ENCODE data around the gene VSTM4. TPM values are rescaled to one million over a fixed set of nuclear protein-coding genes. Genes with fewer than 3 reads are reported as not detected.

VSTM4 gene
- total RNA-seq, 1 donor from 2014 or later, result 25.2 TPM

DNA sequence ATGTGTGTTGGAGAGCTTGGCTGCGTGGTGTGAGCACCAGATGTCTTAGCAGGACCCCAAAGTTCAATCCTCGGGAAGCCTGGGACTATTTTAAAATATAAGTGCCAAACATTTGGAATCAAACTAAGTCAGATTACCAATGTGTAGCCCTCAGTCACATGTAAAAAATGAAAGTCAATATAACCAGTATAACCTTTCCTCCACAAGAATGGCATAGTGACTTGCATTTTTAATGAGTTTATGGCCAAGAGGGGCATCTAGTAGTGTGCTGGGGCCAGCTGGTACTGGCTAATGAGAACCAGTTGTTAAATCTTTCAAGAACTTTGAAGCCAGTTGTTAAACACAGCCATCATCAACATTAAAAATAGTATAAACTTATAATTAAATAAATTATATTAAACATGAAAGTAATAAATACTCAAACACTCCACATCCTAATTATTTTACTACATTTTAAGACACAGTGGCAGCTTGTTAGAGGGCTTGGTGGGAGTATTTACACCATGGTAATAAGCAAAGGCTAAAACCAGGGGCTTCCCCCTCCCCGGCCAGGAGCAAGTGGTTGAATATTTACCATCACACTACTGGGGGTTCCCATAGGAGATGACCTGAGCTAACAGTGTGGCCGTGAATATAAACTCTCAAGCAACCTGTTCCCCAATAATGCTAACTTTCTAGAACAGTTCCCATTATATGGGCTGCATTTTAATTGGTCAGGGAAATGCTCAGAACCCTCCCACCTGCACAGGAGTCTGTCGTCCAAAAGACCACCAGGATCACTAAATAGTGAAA, 26.4 kb upstream of the VSTM4 start:
- DNase-seq (ENCODE audit: low read depth), result no peak

DNA sequence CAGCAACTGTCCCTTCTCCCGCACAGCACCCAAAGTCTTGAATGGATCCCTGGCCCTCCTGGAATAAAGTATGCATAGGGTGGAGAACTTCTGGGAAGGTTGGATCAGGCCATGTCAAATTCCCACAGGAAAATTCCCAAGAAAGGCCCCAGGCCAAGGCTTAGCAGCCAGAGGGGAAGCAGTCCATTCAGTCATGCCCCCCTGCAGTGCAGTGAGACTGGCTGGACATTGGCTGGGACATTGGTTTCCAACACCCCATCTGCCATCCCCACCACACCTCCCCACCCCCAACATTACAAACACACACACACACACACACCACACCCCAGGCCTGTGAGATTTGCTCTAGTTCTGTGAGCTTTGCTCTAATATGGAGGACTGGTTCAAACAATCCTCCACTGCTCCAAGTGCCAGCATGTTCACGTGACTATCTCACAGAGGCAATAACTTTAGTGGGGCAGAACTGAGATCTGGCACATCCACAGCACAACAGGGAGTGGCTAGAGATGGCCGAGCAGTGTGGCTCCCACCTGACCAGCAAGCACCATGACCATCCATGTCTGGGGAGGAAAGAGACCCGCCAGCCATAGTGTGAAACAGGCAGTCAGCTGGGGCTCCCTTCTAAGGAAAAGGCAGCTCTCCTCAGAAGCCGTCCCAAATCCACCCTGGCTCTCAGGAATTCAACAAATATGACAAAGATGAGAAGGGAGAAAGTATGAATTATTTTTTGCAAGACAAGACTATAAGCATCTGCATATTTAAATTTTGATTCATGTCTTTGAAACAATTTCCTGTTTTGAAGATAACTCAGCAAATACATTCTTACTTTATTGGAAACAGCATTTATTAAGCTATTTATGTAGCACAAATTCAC, 25.2 kb upstream of the VSTM4 start:
- no peak for DNase-seq (ENCODE audit: low read depth)

DNA sequence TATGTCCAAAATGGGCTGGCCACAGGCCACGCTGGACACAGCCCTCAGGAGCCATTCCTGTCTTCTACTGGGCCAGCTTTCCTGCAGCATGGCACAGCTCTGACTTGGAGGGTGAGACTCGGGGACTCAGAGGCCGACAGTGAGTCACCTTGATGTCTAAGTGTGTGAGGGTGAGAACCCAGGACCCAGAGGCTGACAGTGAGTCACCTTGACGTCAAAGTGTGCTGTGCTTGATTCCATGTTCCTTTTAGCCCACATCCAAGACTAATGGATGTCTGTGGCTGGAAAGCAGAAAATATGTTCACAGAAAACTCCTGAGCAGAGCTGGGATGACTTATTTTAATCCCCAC, 24.5 kb upstream of the VSTM4 start:
- DNase-seq (ENCODE audit: low read depth), result peak; percentile 74

DNA sequence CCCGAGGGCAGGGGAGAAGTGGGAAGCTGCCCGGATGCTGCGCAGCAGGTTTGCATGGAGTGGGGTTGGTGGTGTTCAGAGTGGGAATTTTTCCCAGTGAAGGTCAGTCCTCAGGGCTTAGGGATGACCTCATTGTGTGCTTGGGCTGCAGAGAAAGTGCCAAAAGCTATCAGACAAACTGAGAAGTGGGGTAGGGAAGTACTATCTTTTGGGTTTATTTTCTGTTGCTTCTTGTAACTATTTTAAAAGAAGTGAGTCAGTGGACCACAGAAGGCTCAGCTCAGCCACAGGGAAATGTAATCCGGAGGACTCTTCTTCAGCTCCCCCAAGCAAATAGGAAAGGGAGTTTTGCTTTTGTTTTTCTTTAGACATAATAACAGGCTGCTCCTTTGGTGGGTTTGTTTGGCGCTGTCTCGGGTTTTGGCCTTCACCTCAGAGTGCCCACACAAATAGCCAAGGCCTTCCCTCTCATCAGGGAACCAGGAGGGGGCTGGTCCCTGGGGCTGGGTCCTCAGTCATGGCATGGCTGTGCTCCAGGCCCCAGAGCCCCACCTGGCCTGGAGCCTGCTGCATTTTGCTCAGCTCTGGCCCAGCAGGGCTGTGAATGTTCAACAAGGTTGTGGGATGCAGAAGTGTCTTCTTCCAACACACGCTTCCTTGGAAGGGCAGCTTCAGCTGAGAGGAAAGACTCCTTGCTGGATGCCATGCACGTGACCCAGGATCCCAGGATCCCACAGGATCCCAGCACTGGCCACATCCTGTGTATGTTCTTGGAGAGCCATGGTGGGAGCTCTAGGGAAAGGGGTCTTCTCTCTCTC, 23.9 kb upstream of the VSTM4 start:
- DNase-seq (ENCODE audit: low read depth), result peak; percentile 88

DNA sequence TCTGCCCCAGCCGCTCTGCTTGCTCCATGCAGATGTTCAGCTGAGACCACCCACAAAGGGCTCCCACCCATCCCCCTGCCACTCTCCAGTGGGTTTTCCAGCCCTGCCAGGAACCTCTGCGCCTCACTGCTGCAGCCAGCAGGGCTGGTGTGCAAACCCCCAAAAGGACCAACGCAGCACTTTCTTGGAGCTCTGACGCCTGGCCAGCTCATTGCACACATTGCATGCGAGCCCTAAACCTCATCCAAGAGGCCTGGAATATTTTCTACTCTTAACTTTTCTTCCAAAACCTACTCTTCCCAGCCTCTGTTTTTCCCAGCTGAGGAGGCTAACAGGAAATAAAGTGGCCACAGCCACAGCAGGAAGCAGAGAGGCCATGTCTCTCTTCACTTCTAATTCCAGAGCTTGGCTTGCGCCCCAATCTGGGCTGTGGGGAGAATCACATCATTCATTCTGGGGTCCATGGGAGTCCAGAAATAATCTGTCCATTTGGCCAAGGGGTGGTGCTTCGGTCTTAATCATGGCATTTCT, 23.1 kb upstream of the VSTM4 start:
- DNase-seq (ENCODE audit: low read depth), result peak; percentile 87

DNA sequence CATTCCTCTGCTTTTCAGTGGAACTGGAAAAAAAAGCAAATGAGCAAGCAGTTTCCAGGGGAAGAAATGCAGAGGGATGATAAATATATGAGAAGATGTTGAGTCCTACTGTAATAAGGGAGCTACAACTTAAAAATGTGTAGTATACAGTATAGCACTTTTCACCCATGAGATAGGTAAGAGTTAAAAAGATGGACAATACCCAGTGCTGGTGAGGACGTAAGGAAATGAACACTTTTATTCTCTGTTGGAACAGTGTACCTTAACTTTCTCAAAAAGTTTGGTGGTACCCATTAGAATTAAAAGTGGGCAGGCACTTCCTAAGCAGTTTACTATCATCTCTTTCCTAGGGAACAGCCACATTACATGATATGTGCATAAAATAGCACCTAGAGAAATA, 21.2 kb upstream of the VSTM4 start:
- no peak for DNase-seq (ENCODE audit: low read depth)

DNA sequence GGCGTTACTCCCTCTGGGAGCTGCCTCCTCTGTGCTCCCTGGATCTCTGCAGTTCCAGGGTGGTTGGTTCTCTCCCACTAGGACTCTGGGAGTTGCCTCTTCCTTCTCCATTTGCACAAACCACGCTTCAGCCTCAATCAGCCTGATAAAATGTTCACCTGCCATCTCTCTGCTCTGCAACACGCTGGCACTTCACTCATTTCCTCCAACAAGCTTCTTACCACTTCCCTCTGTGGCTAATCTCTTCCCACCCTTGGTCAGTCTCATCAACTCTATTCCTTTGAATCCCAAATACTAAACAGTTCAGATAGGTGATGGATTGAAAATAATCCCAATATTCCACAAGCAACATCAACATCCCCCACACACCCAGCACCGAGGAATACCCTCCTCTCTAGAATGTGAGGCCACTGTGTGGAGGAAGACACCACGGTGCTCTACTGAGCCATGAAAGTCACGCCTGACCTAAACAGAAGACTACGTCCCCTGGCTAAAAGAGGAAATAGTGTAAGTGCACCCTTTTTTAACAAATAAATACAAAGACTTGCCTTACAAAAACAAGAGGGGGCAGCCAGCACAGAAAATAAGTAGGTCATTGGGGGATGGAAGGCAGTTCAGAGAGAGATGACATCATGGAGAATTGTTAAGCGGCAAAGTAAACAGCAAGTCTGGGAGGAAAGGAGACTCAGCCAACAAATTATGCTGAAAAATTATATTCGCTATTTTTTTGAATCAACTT, 20.4 kb upstream of the VSTM4 start:
- DNase-seq (ENCODE audit: low read depth), result peak; percentile 58

DNA sequence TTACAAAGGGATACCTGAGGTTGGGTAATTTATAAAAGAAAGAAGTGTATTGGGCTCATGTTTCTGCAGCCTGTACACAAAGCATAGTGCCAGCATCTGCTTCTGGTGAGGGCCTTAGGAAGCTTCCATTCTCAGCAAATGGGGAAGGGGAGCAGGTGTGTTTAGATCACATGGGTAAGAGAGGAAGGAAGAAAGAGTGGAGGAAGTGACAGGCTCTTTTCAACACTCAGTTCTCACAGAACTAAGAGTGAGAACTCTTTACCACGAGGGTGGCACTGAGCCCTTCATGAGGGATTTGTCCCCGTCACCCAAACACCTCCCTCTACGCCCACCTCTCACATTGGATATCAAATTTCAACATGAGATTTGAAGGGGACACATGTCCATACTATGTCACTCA, 19.0 kb upstream of the VSTM4 start:
- no peak for DNase-seq (ENCODE audit: low read depth)

DNA sequence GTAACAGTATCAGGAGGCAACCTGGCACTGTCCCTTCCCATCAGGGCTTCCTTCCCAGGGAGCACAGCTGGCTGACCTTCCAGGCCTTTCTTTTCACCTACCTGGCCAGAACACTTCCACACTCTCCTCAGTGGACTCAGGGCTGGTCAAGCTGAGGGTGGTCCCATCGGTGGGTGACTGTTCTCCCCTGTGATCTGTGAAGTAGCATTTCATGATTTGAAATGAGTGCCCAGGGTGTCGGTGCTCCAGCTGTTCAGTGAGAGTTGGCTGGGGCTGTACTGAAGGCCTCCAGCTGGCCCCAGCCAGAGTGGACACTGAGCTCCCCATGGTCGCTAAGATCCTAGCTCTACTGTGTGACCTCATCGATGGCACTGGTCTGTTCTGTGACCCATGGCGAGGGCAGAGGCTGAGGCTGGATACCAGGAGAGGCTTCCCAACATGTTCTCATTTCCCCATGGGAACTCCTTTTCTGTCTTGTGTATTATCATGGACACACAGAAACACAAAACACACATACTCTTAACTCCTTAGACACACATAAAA, 18.5 kb upstream of the VSTM4 start, which contains the start of gene FAM170B:
Gene FAM170B, minus strand, starts transcription at position 316 of the 543 bp plus-strand sequence. Its CDS starts 103 bp downstream, at position 213.
- DNase-seq (ENCODE audit: low read depth), result no peak

DNA sequence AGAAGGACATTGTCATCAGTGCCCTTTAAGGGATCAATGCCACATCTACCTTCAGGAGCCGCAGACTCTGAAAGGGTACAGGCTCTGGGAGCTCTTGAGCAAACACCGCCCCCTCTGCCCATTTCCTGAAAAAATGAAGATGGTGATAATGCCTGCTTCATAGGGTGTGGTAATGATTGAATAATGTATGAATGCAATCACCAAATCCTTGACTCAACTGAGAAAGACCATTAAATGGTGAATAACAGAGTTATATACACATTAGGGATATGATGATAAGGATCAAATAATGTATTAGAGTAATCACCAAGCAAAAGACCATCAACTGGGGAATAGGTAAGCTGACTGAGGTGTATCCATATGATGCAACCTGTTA, 17.0 kb upstream of the VSTM4 start:
- DNase-seq (ENCODE audit: low read depth), result no peak

DNA sequence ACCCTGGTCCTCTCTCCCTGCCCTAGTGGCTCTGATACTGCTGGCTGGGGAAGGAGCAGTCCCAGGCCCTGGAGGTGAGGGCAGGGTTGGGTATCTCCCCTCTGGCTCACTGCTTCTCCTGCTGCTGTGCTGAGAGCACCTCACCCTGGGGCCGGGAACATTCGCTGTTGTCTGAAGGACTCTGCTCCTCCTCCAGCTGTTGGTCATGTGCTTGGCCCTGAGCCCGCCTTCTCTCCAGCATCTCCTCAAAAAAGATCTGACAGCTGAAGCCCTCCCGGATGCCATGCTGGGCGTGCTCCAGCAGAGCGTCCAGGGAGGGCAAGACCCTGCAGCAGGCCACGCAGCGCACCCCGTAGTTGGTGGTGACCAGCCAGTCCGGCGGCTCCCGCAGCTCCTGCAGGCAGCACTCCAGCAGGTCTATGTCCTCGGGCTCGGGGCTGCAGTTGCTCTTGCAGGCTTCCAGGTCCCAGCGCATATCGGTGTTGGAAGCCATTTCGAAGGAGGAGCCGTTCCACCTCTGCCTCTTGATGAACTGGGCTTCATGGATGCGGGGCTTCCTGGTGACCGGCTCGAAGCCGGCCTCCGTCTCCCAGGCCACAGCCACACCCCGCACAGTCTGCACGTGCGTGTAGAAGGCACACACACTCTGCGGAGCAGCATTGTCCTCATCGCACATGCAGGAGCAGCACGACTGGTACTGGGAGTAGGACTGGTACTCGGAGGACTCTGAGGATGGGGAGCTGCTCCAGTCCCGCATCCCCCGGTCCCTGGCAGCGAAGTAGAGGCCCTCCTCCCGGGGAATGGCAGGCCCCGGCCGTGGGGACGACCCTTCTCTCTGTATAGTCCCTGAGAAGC, 16.4 kb upstream of the VSTM4 start:
- peak; percentile 87 for DNase-seq (ENCODE audit: low read depth)

DNA sequence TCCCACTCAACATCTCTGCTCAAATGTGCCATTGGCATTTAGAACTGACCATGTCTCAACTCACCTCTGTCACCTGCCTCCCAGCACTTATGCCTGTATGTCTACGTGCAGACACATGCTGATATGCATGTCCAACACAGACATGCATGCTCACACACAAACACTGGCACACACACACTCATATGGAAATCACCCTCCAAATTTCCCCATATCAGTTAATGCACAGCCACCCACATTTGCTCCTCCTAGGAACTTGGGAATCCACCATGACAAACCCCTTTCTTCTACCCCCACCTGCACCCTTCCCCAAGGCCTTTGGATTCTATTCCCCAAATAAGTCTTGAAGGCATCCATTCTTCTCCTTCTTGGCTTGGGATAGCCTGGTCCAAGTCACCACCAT, 14.1 kb upstream of the VSTM4 start:
- DNase-seq (ENCODE audit: low read depth), result no peak

DNA sequence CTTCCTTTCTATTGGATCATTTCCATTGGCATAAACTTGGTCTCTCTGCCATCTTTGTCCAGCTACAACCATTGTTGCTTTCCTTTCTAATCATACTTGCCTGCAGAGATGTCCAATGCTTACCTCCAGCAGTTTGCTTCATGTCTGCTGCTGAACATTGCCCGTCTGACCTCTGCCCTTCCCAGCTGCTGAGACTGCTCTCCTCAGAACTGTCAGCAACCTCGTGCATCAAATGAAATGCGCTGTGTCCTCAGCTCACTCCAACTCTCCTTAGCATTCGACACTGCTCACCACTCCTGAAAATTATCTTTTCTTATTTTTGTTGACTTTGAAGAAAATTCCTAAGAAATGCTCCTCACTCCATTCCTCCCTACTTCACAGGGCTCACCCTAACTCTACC, 13.5 kb upstream of the VSTM4 start:
- DNase-seq (ENCODE audit: low read depth), result no peak

DNA sequence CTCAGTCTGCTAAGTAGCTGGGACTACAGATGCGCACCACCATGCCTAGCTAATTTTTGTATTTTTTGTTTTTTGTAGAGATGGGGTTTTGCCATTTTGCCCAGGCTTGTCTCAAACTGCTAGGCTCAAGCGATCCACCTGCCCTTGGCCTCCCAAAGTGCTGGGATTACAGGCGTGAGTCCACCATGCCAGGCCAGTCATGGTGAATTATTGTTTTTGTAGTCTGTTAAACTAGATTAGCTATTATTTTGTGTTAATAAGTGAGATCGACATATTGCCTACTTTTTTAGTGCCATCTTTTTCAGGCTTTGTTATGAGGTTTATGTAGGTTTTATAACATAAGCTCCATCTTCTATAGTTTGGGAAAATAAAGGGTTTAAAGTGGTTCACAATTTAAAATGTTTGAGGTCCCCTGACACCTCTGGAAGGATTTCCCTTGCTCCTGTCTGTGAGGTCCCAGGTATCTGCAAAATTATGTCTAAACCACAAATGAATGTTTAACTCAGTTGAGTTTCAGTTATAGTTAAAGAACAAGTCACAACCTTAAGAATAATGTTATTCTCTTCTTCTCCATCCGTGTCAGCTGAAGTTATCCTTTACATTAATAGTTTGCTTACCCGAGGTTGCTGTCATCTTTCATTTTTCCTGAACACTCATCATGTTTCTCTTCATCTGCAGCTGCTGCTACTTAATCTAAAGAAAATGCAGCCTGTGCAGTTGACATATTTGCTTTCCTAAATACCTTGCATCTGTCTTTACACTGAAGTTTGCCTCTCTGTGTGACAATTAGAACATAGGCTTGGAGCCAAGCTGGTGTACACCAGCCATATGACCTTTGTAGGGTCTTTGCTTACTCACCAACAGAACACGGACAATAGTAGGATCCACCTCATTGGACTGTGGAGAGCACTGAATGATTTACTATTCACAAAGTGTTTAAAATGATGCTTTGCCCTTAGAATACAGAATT, 8.9 kb upstream of the VSTM4 start:
- DNase-seq (ENCODE audit: low read depth), result no peak

DNA sequence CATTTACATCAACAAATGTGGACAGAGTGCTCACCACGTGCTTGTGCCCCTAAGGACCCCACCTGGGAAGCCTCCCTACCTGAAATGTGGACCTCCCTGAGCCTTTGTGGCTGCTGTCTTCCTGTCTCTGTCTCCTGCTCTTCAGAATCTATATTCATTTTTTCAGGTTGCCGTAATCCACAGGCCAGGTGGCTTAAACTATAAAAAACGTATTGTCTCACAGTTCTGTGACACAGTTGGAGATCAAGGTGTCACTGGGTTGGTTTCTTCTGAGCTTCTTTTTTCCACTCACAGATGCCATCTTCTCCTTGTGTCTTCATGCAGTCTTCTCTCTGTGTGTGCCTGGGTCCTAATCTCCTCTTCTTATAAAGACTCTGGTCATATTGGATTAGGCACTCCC, 5.6 kb upstream of the VSTM4 start:
- DNase-seq (ENCODE audit: low read depth), result no peak

DNA sequence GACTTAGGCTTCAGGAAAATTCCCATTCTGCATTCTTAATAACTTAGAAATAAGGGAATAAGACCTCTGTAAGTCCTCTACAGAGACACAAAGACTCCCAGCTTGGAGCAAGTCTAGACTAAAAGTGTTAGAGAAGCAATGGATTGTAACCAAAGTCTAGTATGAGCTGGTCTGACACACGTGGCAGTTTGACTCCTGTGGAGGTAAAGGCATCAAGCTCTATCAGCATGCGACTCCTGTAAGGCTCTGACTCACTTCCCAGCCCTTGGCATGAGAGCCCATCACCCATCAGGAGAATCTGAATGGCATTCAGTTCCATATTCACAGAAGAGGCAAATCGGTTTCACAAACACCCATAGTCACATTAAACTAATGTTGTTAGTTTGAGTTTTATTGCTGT, 4.4 kb upstream of the VSTM4 start:
- no peak for DNase-seq (ENCODE audit: low read depth)

DNA sequence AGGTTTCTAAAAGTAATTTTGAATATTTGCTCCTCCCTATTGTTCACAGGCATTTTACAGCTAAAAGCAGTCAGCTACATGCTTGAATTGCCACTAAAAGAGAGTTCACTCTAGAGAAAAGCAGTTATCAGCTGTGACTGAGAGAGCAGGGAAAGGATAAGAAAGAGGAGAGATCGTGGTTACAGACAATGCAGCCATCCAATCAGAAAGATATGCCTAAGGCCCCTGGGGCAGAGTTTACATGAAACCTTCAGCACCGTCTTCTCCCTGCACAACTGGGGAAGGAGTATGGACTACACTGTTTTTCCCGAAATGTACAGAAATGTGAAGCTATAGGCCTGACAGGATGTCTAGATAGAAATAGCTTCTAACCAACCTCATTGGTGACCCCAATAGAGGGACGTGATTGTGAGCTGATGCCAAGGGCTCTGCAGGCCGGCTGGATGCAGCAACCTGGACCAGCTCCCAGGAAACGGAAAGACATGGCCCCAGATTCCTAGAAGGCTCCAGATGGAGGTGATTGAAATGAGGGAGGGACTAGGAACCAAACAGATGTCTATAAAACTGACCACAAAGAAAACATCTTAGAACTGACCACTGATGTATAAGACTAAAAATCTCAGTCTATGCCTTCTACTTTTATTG, 3.2 kb upstream of the VSTM4 start:
- DNase-seq (ENCODE audit: low read depth), result no peak
